GM18526 (cell line): ENCODE measurements around the gene DUSP9.

Experiments
- POLR2A ChIP-seq: IDR thresholded peaks from 3 replicates; pipeline ENCODE4 v1.6.1; 2011; ENCODE audit not compliant: insufficient read length; ENCODE audit errors: extremely low read depth

Gene DUSP9

GRCh38 chrX:153671589-153672530 lies 24.9 kb downstream of the DUSP9 start:
- no peak for TF ChIP-seq POLR2A

DNA sequence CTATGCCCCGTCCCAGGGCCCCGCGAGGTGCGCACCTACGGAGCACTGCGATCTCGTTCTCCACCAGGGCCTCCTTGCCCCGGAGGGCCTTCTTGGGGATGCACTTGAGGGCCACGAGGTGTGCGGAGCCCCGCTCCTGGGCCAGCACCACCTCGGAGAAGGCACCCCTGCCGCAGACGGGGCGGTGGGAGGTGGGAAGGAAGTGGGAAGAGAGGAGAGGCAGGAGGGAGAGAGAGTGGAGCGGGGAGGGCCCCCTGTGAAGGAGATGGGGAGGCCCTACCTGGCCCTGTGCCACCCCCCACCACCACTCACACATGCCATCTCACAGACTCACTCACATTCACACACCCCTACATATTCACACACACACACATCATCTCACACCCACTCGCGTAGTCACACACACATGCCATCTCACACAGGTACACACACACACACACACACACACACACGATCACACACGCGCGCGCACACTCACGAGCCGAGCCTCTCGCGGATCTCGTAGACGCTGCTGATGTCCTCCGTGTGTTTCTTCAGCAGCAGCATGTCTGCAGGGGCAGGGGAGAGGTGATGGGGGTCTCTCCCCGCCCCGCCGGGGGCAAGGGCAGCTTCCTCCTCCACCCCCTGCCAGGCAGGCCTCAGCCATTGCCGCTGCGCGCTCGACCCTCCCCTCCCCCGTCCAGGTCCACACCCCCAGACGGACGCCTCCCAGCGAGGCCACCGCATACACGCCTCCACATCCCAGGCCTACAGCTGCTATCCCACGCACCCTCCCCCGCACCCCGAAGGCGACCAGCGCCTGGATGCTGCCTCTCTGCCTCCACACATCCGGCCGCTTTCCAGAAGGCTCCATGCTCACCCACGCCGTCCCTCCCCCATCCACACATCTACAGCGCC lies 25.8 kb downstream of the DUSP9 start:
- TF ChIP-seq POLR2A, result no peak

DNA sequence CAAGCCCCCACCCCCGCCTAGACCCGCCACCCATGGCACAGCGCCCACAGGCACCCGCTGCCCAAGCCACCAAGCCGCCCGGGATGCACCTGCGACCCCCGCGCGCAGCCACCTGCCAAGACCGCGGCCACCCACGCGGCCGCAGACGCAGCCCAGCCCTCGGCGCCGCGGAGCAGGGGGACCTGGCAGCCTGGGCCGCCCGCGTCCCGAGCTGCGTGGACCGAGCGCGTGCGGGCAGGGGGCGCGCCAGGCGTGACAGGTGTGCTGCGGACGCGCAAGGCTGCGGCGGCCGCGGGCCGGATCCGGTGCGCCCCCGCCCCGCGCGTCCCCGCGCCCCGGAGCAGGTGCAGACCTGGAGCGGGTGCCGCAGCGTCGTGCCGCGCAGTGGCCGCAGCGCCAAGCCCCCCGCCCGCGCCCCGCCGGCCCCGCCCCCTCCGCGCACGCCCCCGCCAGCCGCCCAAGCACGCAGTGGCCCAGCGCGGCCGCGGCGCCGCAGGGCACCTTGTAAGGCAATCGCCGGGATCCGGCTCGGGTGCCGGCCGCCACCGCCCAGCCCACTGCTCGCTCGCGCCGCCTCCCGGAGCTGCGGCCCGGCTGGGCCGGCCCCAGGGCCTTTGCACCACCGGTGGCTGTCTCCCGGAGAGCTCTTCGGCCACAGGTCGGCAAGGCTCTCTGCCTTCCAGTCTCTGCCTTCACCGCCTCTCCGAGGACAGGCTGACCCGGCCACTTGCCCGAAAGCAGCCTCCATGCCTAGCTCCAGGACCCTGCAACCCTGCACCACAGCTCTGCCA lies 26.6 kb downstream of the DUSP9 start, which contains the start of gene PNCK:
PNCK (minus strand) TSS at position 386 of the 791 bp plus-strand sequence. CDS start 737 bp downstream, outside the sequence.
- TF ChIP-seq POLR2A, result no peak

DNA sequence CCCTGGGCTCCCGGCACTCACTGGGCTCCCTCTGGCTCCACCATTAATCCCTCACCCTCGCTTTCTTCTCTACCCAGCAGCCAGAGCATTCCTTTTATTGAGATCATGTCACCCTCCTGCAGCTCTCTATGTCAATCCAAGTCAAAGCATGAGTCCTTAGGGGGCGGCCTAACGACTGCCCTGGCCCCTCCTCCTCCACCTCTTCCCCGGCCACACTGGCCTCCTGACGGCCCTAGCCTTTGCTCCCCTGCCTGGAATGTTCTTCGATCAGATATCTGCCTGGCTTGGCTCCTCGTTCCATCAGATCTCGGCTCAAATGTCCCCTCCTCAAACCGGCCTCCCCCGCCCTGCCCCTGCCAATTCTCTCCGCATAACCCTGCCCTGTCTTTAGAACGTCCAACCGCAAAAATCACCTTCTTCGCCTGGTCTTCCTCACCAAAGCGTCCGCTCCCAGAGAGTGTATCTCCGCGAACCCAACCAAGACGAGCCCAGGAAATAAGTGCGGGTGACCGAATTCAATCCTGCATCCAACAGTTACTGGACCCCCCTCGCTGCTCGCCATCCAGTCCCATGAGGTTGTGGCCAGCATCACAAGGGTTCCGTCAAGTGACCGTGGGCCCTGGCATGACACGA lies 27.3 kb downstream of the DUSP9 start:
- no peak for TF ChIP-seq POLR2A

DNA sequence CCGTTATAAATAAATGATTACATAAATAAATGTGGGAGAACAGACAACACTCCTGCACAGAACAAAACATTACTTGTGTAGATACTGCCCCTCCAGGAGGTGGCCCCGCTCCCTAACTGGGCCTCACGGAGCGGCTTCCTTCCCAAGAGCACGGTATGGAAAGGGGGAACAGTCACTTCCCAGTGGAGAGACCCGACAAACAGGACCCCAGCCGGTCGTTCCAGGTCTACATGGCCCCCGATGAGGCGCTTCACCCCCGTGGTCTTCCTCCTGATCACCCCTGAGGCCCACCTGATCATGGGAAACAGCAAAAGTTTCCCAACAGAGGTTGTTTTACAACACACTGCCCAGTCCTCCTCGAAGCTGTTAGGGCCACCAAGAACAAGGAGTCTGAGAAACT lies 34.2 kb downstream of the DUSP9 start:
- TF ChIP-seq POLR2A, result no peak

DNA sequence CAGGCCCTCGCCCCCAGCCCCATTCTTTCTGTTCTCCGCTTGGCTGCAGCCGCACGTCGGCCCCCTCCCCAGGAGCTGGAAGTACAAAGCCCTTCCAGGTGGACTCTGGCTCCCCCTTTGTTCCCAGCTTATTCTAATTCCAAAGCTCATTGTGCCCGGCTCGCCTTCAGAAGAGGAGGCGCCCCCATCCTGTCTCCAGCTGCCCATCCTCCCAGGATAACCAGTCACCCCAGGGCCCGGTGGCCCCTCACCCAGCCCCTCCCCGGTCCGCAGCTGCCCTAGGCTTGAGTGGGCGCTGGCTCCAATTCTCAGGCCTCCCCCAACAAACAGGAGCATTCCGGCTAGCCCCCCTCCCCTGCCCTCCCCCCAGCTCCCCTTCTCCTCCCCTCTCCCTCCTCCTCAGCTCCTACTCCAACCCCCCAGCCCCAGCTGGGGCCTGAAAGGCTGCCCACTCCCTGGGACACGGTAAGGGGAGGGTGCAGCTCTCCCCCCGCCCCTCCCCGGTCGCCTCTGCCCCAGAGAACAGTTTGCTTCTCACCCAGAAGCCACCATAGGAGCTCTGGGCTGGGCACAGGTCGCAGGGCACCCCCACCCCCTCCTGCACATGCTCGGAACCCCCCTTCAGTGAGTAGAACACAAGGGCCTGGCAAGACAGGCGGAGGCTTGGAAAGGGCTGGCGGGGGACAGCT lies 37.6 kb downstream of the DUSP9 start:
- TF ChIP-seq POLR2A, result no peak

DNA sequence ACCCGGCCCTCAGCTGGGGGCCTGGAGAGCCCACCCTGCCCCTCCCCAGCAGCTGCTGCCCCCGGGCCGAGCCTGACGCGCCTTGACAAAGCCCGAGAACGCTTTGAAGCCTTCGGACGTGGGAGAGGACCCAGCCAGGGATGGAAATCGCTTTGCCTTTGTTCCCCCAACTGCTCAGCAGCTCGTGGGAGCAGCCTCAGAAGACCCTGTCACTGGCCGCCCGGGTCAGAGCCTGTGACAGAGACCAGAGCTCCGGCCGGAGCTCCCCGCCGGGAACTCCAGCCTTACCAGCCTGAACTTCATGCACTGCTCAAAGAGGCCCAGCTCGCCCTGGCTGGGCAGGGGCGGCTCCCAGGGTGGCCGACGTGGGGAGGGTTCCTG lies 38.1 kb downstream of the DUSP9 start:
- TF ChIP-seq POLR2A, result no peak

DNA sequence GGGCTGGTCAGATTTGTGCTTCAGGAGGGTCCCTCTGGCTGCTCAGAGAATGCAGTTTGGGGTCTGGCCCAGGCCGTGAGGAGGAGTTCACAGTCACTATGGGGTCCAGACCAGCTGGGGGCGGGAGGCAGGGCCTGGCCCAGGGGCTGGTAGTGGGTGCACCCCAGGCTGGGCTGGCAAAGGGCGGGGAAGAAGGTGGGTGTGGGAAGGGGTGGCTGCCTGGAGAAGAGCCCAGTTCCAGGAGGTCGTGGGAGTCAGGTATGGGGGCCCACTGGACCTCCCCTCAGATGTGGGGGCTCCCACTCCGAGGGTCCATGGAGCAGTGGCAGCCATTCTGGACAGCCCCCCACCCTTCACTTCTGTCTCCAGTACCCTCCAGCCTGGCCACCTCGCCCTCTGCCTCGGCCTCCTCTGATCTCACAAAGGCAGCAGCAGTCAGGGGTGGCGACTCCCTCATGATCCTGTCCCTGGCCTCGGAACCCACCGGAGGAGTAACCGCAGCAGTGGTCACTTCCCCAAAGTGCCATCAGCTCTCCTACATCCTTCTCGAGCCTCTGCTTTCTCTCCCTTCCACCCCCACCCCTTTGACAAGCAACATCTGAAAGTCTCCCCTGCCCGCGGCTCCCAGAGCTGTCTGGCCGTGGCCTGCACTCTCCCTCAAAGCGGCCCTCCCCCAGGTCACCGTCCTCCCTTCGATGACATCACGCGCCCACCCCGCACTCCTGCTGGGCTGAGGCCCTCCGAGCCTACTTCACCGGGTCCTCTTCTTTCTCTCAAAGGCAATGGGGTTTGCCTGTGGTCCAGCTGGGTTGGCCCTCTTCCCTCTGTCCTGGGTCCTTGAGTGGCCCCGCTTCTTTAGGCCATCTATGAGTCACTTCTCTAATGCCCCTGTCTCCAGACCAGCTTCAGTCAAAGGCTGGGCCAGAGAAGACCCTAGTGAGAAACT lies 39.0 kb downstream of the DUSP9 start:
- TF ChIP-seq POLR2A, result no peak

- TF ChIP-seq POLR2A, result no peak
These were observed 39.7 kb downstream of the DUSP9 start for GRCh38 chrX:153686711-153687110.

DNA sequence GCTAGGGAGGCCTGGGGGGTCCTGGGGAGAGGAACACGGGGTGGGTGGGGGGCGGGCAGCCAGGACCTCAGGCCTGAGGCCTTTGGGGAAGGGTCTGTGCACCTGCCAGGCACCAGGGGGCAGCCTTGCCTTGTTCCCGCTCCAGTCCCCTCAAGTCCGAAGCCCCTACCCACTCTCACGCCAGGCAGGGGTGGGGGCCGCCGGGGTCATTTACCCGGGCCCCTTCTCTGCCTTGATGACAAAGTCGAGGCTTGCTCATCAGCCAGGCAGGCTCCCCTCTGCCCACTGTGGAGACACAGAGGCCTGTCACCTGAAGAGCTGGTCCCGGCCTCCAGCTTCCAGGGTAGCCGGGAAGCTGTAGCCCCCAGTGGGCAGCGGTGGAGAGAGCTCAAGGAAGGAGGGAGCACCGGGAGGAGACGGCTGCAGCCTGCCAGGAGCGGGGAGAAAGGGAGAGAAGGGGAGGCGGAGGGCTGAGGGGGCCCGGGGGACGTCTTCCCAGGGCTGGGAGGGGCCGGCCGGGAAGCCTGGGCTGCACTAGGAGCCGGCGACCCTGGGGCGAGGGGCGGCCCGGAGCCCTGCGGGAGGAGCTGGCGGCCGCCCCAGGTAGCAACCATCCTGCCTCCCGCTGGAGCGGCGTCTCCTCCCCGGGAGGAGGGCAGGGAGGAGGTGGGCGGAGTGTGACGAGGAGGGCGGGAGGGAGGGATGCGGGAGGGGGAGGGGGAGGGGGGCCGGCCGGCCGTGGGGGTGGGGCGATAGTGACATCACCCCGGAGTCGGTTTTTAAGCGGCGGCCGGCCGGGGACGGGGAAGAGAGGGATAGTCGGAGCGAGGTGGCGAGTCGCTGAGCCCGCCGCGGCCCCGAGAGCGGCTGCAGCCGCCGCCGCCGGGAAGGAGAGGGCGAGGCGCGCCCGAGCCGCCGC lies 40.4 kb downstream of the DUSP9 start, which contains the start of gene SLC6A8:
SLC6A8 (plus strand) TSS at position 806 of the 919 bp plus-strand sequence. CDS start 649 bp downstream, outside the sequence.
- no peak for TF ChIP-seq POLR2A

GRCh38 chrX:153688071-153688470 lies 41.1 kb downstream of the DUSP9 start:
- no peak for TF ChIP-seq POLR2A

GRCh38 chrX:153688506-153688905 lies 41.5 kb downstream of the DUSP9 start:
- no peak for TF ChIP-seq POLR2A
